GM10248 (cell line): ENCODE data around the gene RBM47.

Source experiments
- CTCF ChIA-PET: fragments of 300-600 bp; sonication (Branson Sonifier 250); formaldehyde crosslinking; extraction: SDS; loops from one replicate; lab custom pipeline; 2021; ENCODE audit warnings: antibody characterized with exemption; lab: Yijun Ruan, JAX
- POLR2A ChIA-PET: fragments of 350-650 bp; sonication (Branson Sonifier 250); formaldehyde crosslinking; extraction: SDS; loops from one replicate; lab custom pipeline; 2020; ENCODE audit warnings: antibody characterized with exemption; lab: Yijun Ruan, JAX
- DNase-seq: peaks from one replicate; pipeline ENCODE4 v3.0.0; 2012; ENCODE audit errors: extremely low spot score
- CTCF ChIP-seq: IDR thresholded peaks from 2 replicates; pipeline ENCODE4 v1.5.1; 2012; ENCODE audit warnings: mild to moderate bottlenecking, low read depth; ENCODE audit errors: extremely low read depth, missing control alignments, control extremely low read depth

Gene RBM47

GRCh38 chr4:40596522-40596921, 33.1 kb downstream of the RBM47 start:
- POLR2A ChIA-PET, result no interaction called here
- TF ChIP-seq CTCF, result no peak
- no peak for DNase-seq
- CTCF ChIA-PET, result interaction anchor here (0.7 kb wide), 1 partner anchor 22 kb away, joined by 3 read pairs; no protein-coding TSS in a partner anchor

- no peak for TF ChIP-seq CTCF
- ChIA-PET CTCF (interaction anchor here (0.7 to 1.6 kb wide), 2 partner anchors 14 to 22 kb away, joined by 3 read pairs; no protein-coding TSS in a partner anchor), POLR2A (no interaction called here)
- DNase-seq, result no peak
Measured at GRCh38 chr4:40595981-40596380, 33.7 kb downstream of the RBM47 start.

- DNase-seq, result no peak
- CTCF ChIA-PET, result interaction anchor here (1.6 kb wide), 1 partner anchor 13 kb away, joined by 3 read pairs; no protein-coding TSS in a partner anchor
- POLR2A ChIA-PET, result no interaction called here
- TF ChIP-seq CTCF, result no peak
Measured at GRCh38 chr4:40594261-40595178, 35.1 kb downstream of the RBM47 start.

- ChIA-PET POLR2A (interaction anchor here (0.7 kb wide), 1 partner anchor 37 kb away, joined by 3 read pairs; no protein-coding TSS in a partner anchor), CTCF (interaction anchor here (1.2 to 1.4 kb wide), 3 partner anchors 20 to 140 kb away, joined by 3 to 4 read pairs (median 3); no protein-coding TSS in a partner anchor)
- no peak for TF ChIP-seq CTCF
- no peak for DNase-seq
Measured at GRCh38 chr4:40592034-40592433, 37.6 kb downstream of the RBM47 start.

- DNase-seq, result no peak
- no peak for TF ChIP-seq CTCF
- POLR2A ChIA-PET, result no interaction called here
- CTCF ChIA-PET, result interaction anchor here (1.4 kb wide), 1 partner anchor 12 kb away, joined by 5 read pairs; no protein-coding TSS in a partner anchor
Measured at GRCh38 chr4:40587826-40588225, 41.8 kb downstream of the RBM47 start.

- no peak for DNase-seq
- CTCF ChIA-PET, result no interaction called here
- POLR2A ChIA-PET, result no interaction called here
- TF ChIP-seq CTCF, result no peak
Measured at GRCh38 chr4:40587351-40587750, 42.3 kb downstream of the RBM47 start.
